ENCODE data around the gene SH3TC1. TPM values are rescaled to one million over a fixed set of nuclear protein-coding genes. Genes with fewer than 3 reads are reported as not detected.

Gene SH3TC1
- total RNA-seq, 2 experiments from 2014 or later = 119 to 127 TPM

DNA sequence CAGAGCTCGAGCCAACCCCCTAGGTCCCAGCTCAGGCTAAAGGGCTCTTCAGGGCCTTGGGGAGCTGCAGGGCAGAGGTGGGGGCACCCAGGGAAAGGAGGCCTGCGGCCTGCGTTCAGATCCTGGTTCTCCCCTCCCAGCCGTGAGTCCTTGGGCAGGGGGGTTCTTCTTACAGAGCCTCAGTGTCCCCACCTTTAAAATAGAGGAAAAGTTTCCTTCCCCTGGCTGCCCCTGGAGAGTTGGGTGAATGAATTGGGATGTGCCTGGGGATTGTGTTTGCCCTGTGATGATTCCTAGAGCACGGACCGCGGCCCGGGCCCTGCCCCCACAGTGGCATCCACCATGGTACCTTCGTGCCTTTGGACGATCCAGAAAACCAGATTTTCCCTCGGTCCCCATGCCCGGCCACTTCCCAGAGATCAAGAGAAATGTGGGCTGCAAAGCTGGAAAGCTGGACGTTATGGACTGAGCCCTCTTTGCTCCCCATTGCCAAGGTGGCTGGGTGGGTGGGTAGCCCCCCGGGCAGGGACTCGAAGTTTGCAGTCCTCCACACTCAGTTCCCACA, 81.9 kb downstream of the SH3TC1 start:
- Mint-ChIP-seq H3K9me3 (no peaks in the 10 kb centered on the region), H3K27me3 (no peaks in the 10 kb centered on the region), H3K4me1 (ENCODE audit: low read depth) (no peaks in the 10 kb centered on the region), H3K4me3 (no peak overlapping the region), H3K36me3 (ENCODE audit: low read depth) (no peaks in the 10 kb centered on the region), H3K27ac (no peak overlapping the region)
- DNase-seq (no peak), ATAC-seq (ENCODE audit: poor library complexity) (no peak)
- Histone ChIP-seq H3K4me3 (ENCODE audit: low read length) (no peak overlapping the region), H3K36me3 (ENCODE audit: insufficient read depth, low read length) (no peaks in the 10 kb centered on the region), H3K27me3 (ENCODE audit: control insufficient read depth in 1 of 2, insufficient read depth in 2 of 2, low read length in 2 of 2) (no peaks in the 10 kb centered on the region), H3K4me1 (ENCODE audit: insufficient read depth, low read length) (no peaks in the 10 kb centered on the region), H3K27ac (ENCODE audit: low read depth in 1 of 2, low read length in 2 of 2) (no peak overlapping the region), H3K9me3 (ENCODE audit: control insufficient read depth in 1 of 2, insufficient read depth in 1 of 2, low read length in 2 of 2) (no peaks in the 10 kb centered on the region)
- CTCF ChIA-PET = no interaction called here
- no peak for TF ChIP-seq CTCF (IDR thresholded peaks at IDR 0.05)
- POLR2A ChIA-PET = no interaction called here
- intact Hi-C loops (cut with DNase I, micrococcal nuclease) = no loop called here

- no peak for DNase-seq
- no peak overlapping the region for H3K27ac ChIP-seq (ENCODE audit: low read depth in 1 of 2, low read length in 2 of 2)
- H3K27ac Mint-ChIP-seq = no peak overlapping the region
- no peak overlapping the region for H3K4me3 Mint-ChIP-seq
- no peaks in the 10 kb centered on the region for H3K4me1 Mint-ChIP-seq (ENCODE audit: low read depth)
- H3K9me3 ChIP-seq (ENCODE audit: control insufficient read depth in 1 of 2, insufficient read depth in 1 of 2, low read length in 2 of 2) = no peaks in the 10 kb centered on the region
- H3K36me3 ChIP-seq (ENCODE audit: insufficient read depth, low read length) = no peaks in the 10 kb centered on the region
- no peaks in the 10 kb centered on the region for H3K4me1 ChIP-seq (ENCODE audit: insufficient read depth, low read length)
- TF ChIP-seq CTCF (IDR thresholded peaks at IDR 0.05) = no peak
- H3K27me3 ChIP-seq (ENCODE audit: control insufficient read depth in 1 of 2, insufficient read depth in 2 of 2, low read length in 2 of 2) = no peaks in the 10 kb centered on the region
- ChIA-PET POLR2A (no interaction called here), CTCF (no interaction called here)
- ATAC-seq (ENCODE audit: poor library complexity) = no peak
- no peaks in the 10 kb centered on the region for H3K27me3 Mint-ChIP-seq
- H3K36me3 Mint-ChIP-seq (ENCODE audit: low read depth) = no peaks in the 10 kb centered on the region
- H3K9me3 Mint-ChIP-seq = no peaks in the 10 kb centered on the region
- intact Hi-C loops (cut with DNase I, micrococcal nuclease) = no loop called here
- H3K4me3 ChIP-seq (ENCODE audit: low read length) = no peak overlapping the region
Measured at GRCh38 chr4:8281519-8282133, 82.5 kb downstream of the SH3TC1 start.

GRCh38 chr4:8282134-8282641, 83.1 kb downstream of the SH3TC1 start:
- H3K36me3 ChIP-seq (ENCODE audit: insufficient read depth, low read length) = no peaks in the 10 kb centered on the region
- no peaks in the 10 kb centered on the region for H3K27me3 Mint-ChIP-seq
- DNase-seq (no peak), ATAC-seq (ENCODE audit: poor library complexity) (no peak)
- CTCF ChIA-PET = no interaction called here
- no peaks in the 10 kb centered on the region for H3K36me3 Mint-ChIP-seq (ENCODE audit: low read depth)
- no peak overlapping the region for H3K4me3 ChIP-seq (ENCODE audit: low read length)
- H3K4me1 Mint-ChIP-seq (ENCODE audit: low read depth) = no peaks in the 10 kb centered on the region
- no peak overlapping the region for H3K27ac ChIP-seq (ENCODE audit: low read depth in 1 of 2, low read length in 2 of 2)
- POLR2A ChIA-PET = no interaction called here
- no peaks in the 10 kb centered on the region for H3K9me3 Mint-ChIP-seq
- no peaks in the 10 kb centered on the region for H3K27me3 ChIP-seq (ENCODE audit: control insufficient read depth in 1 of 2, insufficient read depth in 2 of 2, low read length in 2 of 2)
- H3K4me1 ChIP-seq (ENCODE audit: insufficient read depth, low read length) = no peaks in the 10 kb centered on the region
- no peaks in the 10 kb centered on the region for H3K9me3 ChIP-seq (ENCODE audit: control insufficient read depth in 1 of 2, insufficient read depth in 1 of 2, low read length in 2 of 2)
- H3K27ac Mint-ChIP-seq = no peak overlapping the region
- no peak for TF ChIP-seq CTCF (IDR thresholded peaks at IDR 0.05)
- intact Hi-C loops (cut with DNase I, micrococcal nuclease) = no loop called here
- no peak overlapping the region for H3K4me3 Mint-ChIP-seq

Measured in CD4-positive, alpha-beta T cell (primary cell).